A673 (cell line): ENCODE measurements around the gene CX3CL1. TPM values are rescaled to one million over a fixed set of nuclear protein-coding genes. Genes with fewer than 3 reads are reported as not detected.

Experiments
- BruUV-seq: library from RNA; stranded (reverse); fragments of 400-500 nt; replicated peaks from 2 replicates; lab custom pipeline; 2021; lab: Mats Ljungman, UMichigan
- CTCF ChIA-PET: fragments of 300-600 bp; sonication (Branson Sonifier 250); formaldehyde crosslinking; loops from one replicate; lab custom pipeline; 2022; ENCODE audit warnings: antibody characterized with exemption; lab: Charles Lee
- POLR2A ChIA-PET: fragments of 300-600 bp; sonication (Branson Sonifier 250); formaldehyde crosslinking; loops from one replicate; lab custom pipeline; 2022; ENCODE audit warnings: antibody characterized with exemption; ENCODE audit not compliant: low non-redundant PET; lab: Charles Lee
- DNase-seq: peaks from one replicate; pipeline ENCODE4 v3.0.0-alpha.2; 2015; ENCODE audit warnings: low spot score
- H3K27ac ChIP-seq: fragments of 200-600 bp; sonication (generic); 2 replicates; pipeline ENCODE4 v1.5.1; 2016; ENCODE audit warnings: mixed run types, low read depth, mild to moderate bottlenecking, mixed read lengths, antibody characterized with exemption, low read length; ENCODE audit not compliant: poor library complexity, severe bottlenecking
- H3K27me3 ChIP-seq: fragments of 200-600 bp; sonication (generic); replicated peaks from 2 replicates; pipeline ENCODE4 v1.6.1; 2017; ENCODE audit warnings: mixed run types, low read depth, mild to moderate bottlenecking, mixed read lengths, antibody characterized with exemption, low read length; ENCODE audit not compliant: insufficient read depth, poor library complexity
- H3K36me3 ChIP-seq: fragments of 200-600 bp; sonication (generic); 2 replicates; pipeline ENCODE4 v1.6.1; 2016; ENCODE audit warnings: mixed run types, mild to moderate bottlenecking, mixed read lengths, antibody characterized with exemption, low read length; ENCODE audit not compliant: insufficient read depth, poor library complexity, severe bottlenecking
- H3K4me1 ChIP-seq: fragments of 200-600 bp; sonication (generic); 2 replicates; pipeline ENCODE4 v1.6.1; 2017; ENCODE audit warnings: mixed run types, mild to moderate bottlenecking, mixed read lengths, antibody characterized with exemption, low read length; ENCODE audit not compliant: insufficient read depth, poor library complexity, severe bottlenecking
- H3K4me3 ChIP-seq: fragments of 200-600 bp; sonication (generic); 2 replicates; pipeline ENCODE4 v1.5.1; 2016; ENCODE audit warnings: low read depth, mixed run types, mild to moderate bottlenecking, mixed read lengths, low read length; ENCODE audit not compliant: poor library complexity, severe bottlenecking
- H3K9me3 ChIP-seq: fragments of 200-600 bp; sonication (generic); 2 replicates; pipeline ENCODE4 v1.6.1; 2016; ENCODE audit warnings: mixed run types, low read depth, mild to moderate bottlenecking, mixed read lengths, antibody characterized with exemption, low read length; ENCODE audit not compliant: poor library complexity, severe bottlenecking
- CTCF ChIP-seq: fragments of 300-800, 200-600 bp; sonication (generic); conservative IDR thresholded peaks from 2 replicates; pipeline ENCODE4 v1.5.1; 2017; ENCODE audit warnings: low read depth, mild to moderate bottlenecking, antibody characterized with exemption, low read length, moderate library complexity, mixed read lengths
- EZH2 ChIP-seq: fragments of 200-600 bp; sonication (generic); IDR thresholded peaks from 2 replicates; pipeline ENCODE4 v1.6.1; 2017; ENCODE audit warnings: borderline replicate concordance, low read depth, mild to moderate bottlenecking, mixed read lengths, antibody characterized with exemption, low read length; ENCODE audit not compliant: poor library complexity, severe bottlenecking
- intact Hi-C: fragments of 100-400 bp; cut with micrococcal nuclease; formaldehyde crosslinking; loops from one replicate; pipeline ENCODE4 v1.10.0; 2022; ENCODE audit not compliant: unreplicated experiment
- total RNA-seq: library from RNA; stranded (reverse); gene quantifications from 2 replicates; pipeline ENCODE4 v1.2.3, GENCODE V29; 2021

The CX3CL1 gene
- total RNA-seq, 1 experiment from 2014 or later, result not detected

GRCh38 chr16:57406881-57407280, 34.6 kb downstream of the CX3CL1 start:
- Histone ChIP-seq H3K36me3 (no peaks in the 10 kb centered on the region), H3K27ac (no peak overlapping the region), H3K4me1 (no peaks in the 10 kb centered on the region), H3K9me3 (no peaks in the 10 kb centered on the region), H3K4me3 (no peak overlapping the region), H3K27me3 (no peaks in the 10 kb centered on the region)
- intact Hi-C loops, result no loop called here
- TF ChIP-seq CTCF (no peak), EZH2 (no peak)
- no peak for DNase-seq
- ChIA-PET POLR2A (no interaction called here), CTCF (no interaction called here)
- BruUV-seq, result no TSS peak

- intact Hi-C loops, result no loop called here
- H3K36me3 ChIP-seq, result no peaks in the 10 kb centered on the region
- DNase-seq, result no peak
- H3K9me3 ChIP-seq, result no peaks in the 10 kb centered on the region
- H3K27ac ChIP-seq, result no peak overlapping the region
- TF ChIP-seq CTCF (no peak), EZH2 (no peak)
- no peak overlapping the region for H3K4me3 ChIP-seq
- ChIA-PET POLR2A (no interaction called here), CTCF (no interaction called here)
- H3K27me3 ChIP-seq, result no peaks in the 10 kb centered on the region
- BruUV-seq, result no TSS peak
- H3K4me1 ChIP-seq, result no peaks in the 10 kb centered on the region
These were observed 35.4 kb downstream of the CX3CL1 start for GRCh38 chr16:57407521-57408353.

- no TSS peak for BruUV-seq
- intact Hi-C loops, result no loop called here
These were observed 36.8 kb downstream of the CX3CL1 start for GRCh38 chr16:57409065-57409464.

More at GRCh38 chr16:57409065-57409464, 36.8 kb downstream of the CX3CL1 start:
- ChIA-PET CTCF (no interaction called here), POLR2A (no interaction called here)
- H3K4me1 ChIP-seq, result no peaks in the 10 kb centered on the region
- H3K27me3 ChIP-seq, result no peaks in the 10 kb centered on the region
- no peaks in the 10 kb centered on the region for H3K9me3 ChIP-seq
- DNase-seq, result no peak
- H3K4me3 ChIP-seq, result no peak overlapping the region
- no peak for TF ChIP-seq CTCF
- TF ChIP-seq EZH2, result no peak
- no peaks in the 10 kb centered on the region for H3K36me3 ChIP-seq
- H3K27ac ChIP-seq, result no peak overlapping the region
